Thoracic aorta (tissue), 2 donors: ENCODE data around the gene UPB1. TPM values are rescaled to one million over a fixed set of nuclear protein-coding genes. Genes with fewer than 3 reads are reported as not detected.

Experiments used
- ATAC-seq: fragments of 150-250 bp; one replicate; pipeline ENCODE4 v1.8.0; 2017; ENCODE audit warnings: low read depth; ENCODE audit not compliant: insufficient number of reproducible peaks, low FRiP score
- DNase-seq: peaks from one replicate; pipeline ENCODE4 v3.0.0-alpha.2; 2020; ENCODE audit warnings: low spot score
- H3K27ac ChIP-seq, 2 donors: fragments of 200-600 bp; sonication (generic); 1 replicate in 1 of 2; 2 replicates in 1 of 2; pipeline ENCODE4 v1.5.1; 2016; ENCODE audit warnings: mild to moderate bottlenecking in 2 of 2, moderate library complexity in 2 of 2
- H3K27me3 ChIP-seq: fragments of 200-600 bp; sonication (generic); replicated peaks from 2 replicates; pipeline ENCODE4 v1.6.0; 2016; ENCODE audit warnings: mild to moderate bottlenecking; ENCODE audit not compliant: insufficient read depth
- H3K36me3 ChIP-seq: fragments of 200-600 bp; sonication (generic); one replicate; pipeline ENCODE4 v1.5.1; 2016
- H3K4me1 ChIP-seq, 2 donors: fragments of 200-600 bp; sonication (generic); 1 replicate in 1 of 2; 2 replicates in 1 of 2; pipeline versions ENCODE4 v1.5.1 to v1.6.0; 2016; ENCODE audit warnings: low read depth in 2 of 2, mild to moderate bottlenecking in 1 of 2; ENCODE audit not compliant: control insufficient read depth in 1 of 2
- H3K4me3 ChIP-seq: fragments of 200-600 bp; sonication (generic); 2 replicates; pipeline ENCODE4 v1.5.1; 2016; ENCODE audit warnings: mild to moderate bottlenecking
- H3K9me3 ChIP-seq: fragments of 200-600 bp; sonication (generic); 2 replicates; pipeline ENCODE4 v1.5.1; 2016
- CTCF ChIP-seq: fragments of 200-600 bp; sonication (generic); IDR thresholded peaks from one replicate; pipeline ENCODE4 v1.5.1; 2019; ENCODE audit warnings: antibody characterized with exemption
- total RNA-seq, 2 donors: library from RNA; depleted of rRNA; stranded (reverse); fragments of >200 nt; gene quantifications; one replicate each; pipeline versions ENCODE4 v1.1.0 to v1.2.3, GENCODE V29; 2016

The UPB1 gene
- total RNA-seq, 2 donors from 2014 or later: 1.5 to 2.7 TPM

GRCh38 chr22:24467340-24467739 lies 27.8 kb upstream of the UPB1 start:
- no peak for ATAC-seq

GRCh38 chr22:24471570-24471969 lies 23.6 kb upstream of the UPB1 start:
- Histone ChIP-seq H3K4me3 (no peak overlapping the region), H3K27me3 (no peaks in the 10 kb centered on the region), H3K9me3 (no peaks in the 10 kb centered on the region), H3K4me1 (peaks cover 17 to 32% of the 10 kb centered on the region in 2 donors), H3K36me3 (no peaks in the 10 kb centered on the region), H3K27ac (no peak overlapping the region)
- ATAC-seq (no peak), DNase-seq (no peak)
- TF ChIP-seq CTCF: no peak

More at GRCh38 chr22:24467340-24467739, 27.8 kb upstream of the UPB1 start:
- peaks cover 6 to 37% of the 10 kb centered on the region in 2 donors for H3K4me1 ChIP-seq
- no peak overlapping the region for H3K27ac ChIP-seq
- no peak overlapping the region for H3K4me3 ChIP-seq
- no peaks in the 10 kb centered on the region for H3K36me3 ChIP-seq
- TF ChIP-seq CTCF: no peak
- H3K9me3 ChIP-seq: no peaks in the 10 kb centered on the region
- no peak for DNase-seq
- no peaks in the 10 kb centered on the region for H3K27me3 ChIP-seq

GRCh38 chr22:24473284-24473683 lies 21.8 kb upstream of the UPB1 start:
- Histone ChIP-seq H3K36me3 (no peaks in the 10 kb centered on the region), H3K27ac (no peak overlapping the region)
- DNase-seq: no peak

GRCh38 chr22:24474221-24474620 lies 20.9 kb upstream of the UPB1 start:
- Histone ChIP-seq H3K4me3 (no peak overlapping the region), H3K36me3 (no peaks in the 10 kb centered on the region), H3K27me3 (no peaks in the 10 kb centered on the region), H3K4me1 (peaks cover 11 to 22% of the 10 kb centered on the region in 2 donors), H3K27ac (no peak overlapping the region), H3K9me3 (no peaks in the 10 kb centered on the region)
- no peak for TF ChIP-seq CTCF
- no peak for ATAC-seq
- no peak for DNase-seq

More at GRCh38 chr22:24473284-24473683, 21.8 kb upstream of the UPB1 start:
- H3K9me3 ChIP-seq: no peaks in the 10 kb centered on the region
- no peak for ATAC-seq
- no peak for TF ChIP-seq CTCF
- H3K27me3 ChIP-seq: no peaks in the 10 kb centered on the region
- no peak overlapping the region for H3K4me3 ChIP-seq
- peaks cover 11 to 22% of the 10 kb centered on the region in 2 donors for H3K4me1 ChIP-seq

- H3K4me1 ChIP-seq: peaks cover 11 to 22% of the 10 kb centered on the region in 2 donors
- ATAC-seq (no peak), DNase-seq (no peak)
- no peak overlapping the region for H3K27ac ChIP-seq
- H3K4me3 ChIP-seq: no peak overlapping the region
- H3K9me3 ChIP-seq: no peaks in the 10 kb centered on the region
- no peaks in the 10 kb centered on the region for H3K36me3 ChIP-seq
- no peak for TF ChIP-seq CTCF
- H3K27me3 ChIP-seq: no peaks in the 10 kb centered on the region
Measured at GRCh38 chr22:24474649-24475255, 20.4 kb upstream of the UPB1 start.
